NT2/D1 (cell line): ENCODE results near the gene TNFRSF6B.

Experiments
- DNase-seq: peaks from one replicate; pipeline ENCODE4 v3.0.0-alpha.2; 2011; ENCODE audit warnings: low read depth, low spot score
- H3K27me3 ChIP-seq: 2 replicates; pipeline ENCODE4 v1.6.0; 2011; ENCODE audit warnings: mild to moderate bottlenecking; ENCODE audit not compliant: insufficient read length, insufficient read depth
- H3K36me3 ChIP-seq: 2 replicates; pipeline ENCODE4 v1.6.1; 2011; ENCODE audit warnings: mild to moderate bottlenecking, low read length, mixed read lengths; ENCODE audit not compliant: insufficient read depth, insufficient read length
- H3K4me1 ChIP-seq: 2 replicates; pipeline ENCODE4 v1.5.1; 2011; ENCODE audit not compliant: insufficient read depth, insufficient read length
- H3K4me3 ChIP-seq: 2 replicates; pipeline ENCODE4 v1.5.1; 2011; ENCODE audit warnings: low read depth; ENCODE audit not compliant: insufficient read length
- H3K9ac ChIP-seq: 2 replicates; pipeline ENCODE4 v1.6.0; 2011; ENCODE audit warnings: low read depth; ENCODE audit not compliant: insufficient read length
- H3K9me3 ChIP-seq: 2 replicates; pipeline ENCODE4 v1.5.1; 2011; ENCODE audit warnings: mild to moderate bottlenecking, low read length; ENCODE audit not compliant: insufficient read depth
- SUZ12 ChIP-seq: IDR thresholded peaks from 2 replicates; pipeline ENCODE4 v1.6.1; 2011; ENCODE audit not compliant: insufficient read length, insufficient read depth; ENCODE audit errors: extremely low read depth
- YY1 ChIP-seq: IDR thresholded peaks from 2 replicates; pipeline ENCODE4 v1.6.1; 2011; ENCODE audit not compliant: insufficient read length, insufficient read depth
- ZNF274 ChIP-seq: IDR thresholded peaks from 2 replicates; pipeline ENCODE4 v1.6.1; 2011; ENCODE audit warnings: mild to moderate bottlenecking, low read depth, low read length

Gene TNFRSF6B

DNA sequence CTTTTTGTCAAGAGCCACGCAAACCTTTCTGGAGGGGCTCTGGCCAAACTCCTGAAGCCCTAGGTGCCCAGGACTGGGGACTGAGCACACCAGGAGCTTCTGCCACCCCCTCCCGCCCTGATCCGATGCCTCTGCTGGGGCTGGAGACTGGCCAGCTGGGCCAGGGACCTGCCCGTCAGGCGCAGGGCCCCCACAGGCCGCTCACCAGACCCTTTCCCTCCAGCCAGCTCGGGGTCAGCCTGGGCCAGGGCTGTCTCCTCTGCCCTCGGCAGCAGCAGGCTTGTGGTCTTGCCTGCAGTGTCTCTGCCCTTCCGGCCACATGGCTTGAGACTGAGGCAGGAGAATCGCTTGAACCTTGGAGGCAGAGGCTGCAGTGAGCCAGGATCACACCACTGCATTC is 23.8 kb upstream of the TNFRSF6B start:
- H3K4me3 ChIP-seq = no peak overlapping the region
- peaks cover 78% of the 10 kb centered on the region for H3K36me3 ChIP-seq
- H3K9ac ChIP-seq = no peak overlapping the region
- peaks cover 2% of the 10 kb centered on the region for H3K4me1 ChIP-seq
- TF ChIP-seq YY1 = no peak
- TF ChIP-seq ZNF274 = no peak
- no peak for TF ChIP-seq SUZ12
- DNase-seq = no peak
- no peaks in the 10 kb centered on the region for H3K9me3 ChIP-seq
- no peaks in the 10 kb centered on the region for H3K27me3 ChIP-seq

DNA sequence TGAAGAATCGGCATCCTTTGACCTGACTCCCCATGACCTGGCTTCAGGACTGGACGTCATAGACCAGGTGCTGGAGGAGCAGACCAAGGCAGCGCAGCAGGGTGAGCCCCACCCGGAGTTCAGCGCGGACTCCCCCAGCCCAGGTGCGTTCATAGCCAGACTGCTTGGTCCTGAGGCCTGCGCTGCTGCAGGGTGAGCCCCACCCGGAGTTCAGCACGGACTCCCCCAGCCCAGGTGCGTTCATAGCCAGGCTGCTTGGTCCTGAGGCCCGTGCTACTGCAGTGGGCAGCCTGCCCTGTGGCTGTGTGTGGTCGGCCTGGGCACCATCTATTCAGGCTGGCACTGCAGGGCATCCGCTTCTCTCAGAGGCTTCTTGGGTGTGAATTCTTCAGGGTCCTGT is 22.5 kb upstream of the TNFRSF6B start:
- H3K9ac ChIP-seq = no peak overlapping the region
- peaks cover 77% of the 10 kb centered on the region for H3K36me3 ChIP-seq

DNA sequence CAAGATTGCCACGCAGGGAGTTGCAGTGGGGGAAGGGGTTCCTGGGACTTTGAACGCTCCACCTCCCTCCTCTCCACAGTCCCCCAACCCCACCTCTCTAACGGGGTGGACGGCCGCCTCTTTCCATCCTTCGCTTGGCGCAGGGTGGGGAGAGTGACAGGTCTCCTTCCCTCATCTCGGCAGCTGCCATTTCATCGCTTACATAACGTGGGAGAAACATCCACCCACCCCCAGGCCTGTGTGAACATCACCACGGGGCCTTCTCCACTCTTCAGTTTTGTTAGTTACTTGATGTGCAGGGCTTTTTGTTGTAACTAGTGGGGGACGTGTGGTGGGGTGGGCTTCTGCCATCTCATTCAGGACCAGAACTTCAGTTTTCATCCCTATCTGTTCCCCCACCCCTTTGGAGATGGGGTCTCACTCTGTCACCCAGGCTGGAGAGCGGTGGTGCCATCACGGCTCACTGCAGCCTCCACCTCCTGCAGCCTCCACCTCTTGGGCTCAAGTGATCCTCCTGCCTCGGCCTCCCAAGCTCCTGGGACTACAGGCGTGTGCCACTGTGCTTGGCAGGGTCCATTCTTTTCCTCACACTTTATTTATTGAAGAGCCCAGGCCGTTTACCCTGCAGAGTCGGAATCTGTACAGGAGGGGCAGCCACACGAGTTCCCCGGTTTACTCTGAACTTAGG is 20.6 kb upstream of the TNFRSF6B start:
- DNase-seq = no peak

More for the DNA sequence above, 22.5 kb upstream of the TNFRSF6B start:
- H3K9me3 ChIP-seq = no peaks in the 10 kb centered on the region
- TF ChIP-seq ZNF274 (no peak), SUZ12 (no peak), YY1 (no peak)
- DNase-seq = no peak
- H3K4me1 ChIP-seq = peaks cover 2% of the 10 kb centered on the region
- no peaks in the 10 kb centered on the region for H3K27me3 ChIP-seq
- no peak overlapping the region for H3K4me3 ChIP-seq

DNA sequence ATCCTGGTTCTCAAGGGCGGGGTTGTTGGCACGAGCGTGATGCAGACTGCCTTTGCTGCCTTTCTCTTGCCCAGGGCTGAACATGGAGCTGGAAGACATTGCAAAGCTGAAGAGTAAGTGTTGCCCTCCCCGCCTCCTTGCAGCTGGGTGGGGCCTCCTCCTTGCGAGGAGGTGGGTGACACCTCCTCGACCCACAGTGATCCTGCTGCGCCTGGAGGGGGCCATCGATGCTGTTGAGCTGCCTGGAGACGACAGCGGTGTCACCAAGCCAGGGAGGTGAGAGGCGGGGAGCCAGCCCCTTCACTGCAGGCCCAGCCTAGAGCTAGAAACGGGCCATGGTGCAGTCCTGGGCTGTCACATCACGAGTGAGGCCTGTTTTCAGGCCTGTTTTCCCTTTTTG is 18.4 kb upstream of the TNFRSF6B start:
- TF ChIP-seq ZNF274 (no peak), YY1 (no peak), SUZ12 (no peak)
- DNase-seq = no peak
- no peak overlapping the region for H3K9ac ChIP-seq
- peaks cover 78% of the 10 kb centered on the region for H3K36me3 ChIP-seq
- H3K4me3 ChIP-seq = no peak overlapping the region
- H3K9me3 ChIP-seq = no peaks in the 10 kb centered on the region
- H3K4me1 ChIP-seq = peaks cover 14% of the 10 kb centered on the region
- H3K27me3 ChIP-seq = no peaks in the 10 kb centered on the region

More for the DNA sequence above, 20.6 kb upstream of the TNFRSF6B start:
- TF ChIP-seq SUZ12 = no peak
- no peak overlapping the region for H3K4me3 ChIP-seq
- no peaks in the 10 kb centered on the region for H3K27me3 ChIP-seq
- H3K9ac ChIP-seq = no peak overlapping the region
- no peaks in the 10 kb centered on the region for H3K9me3 ChIP-seq
- peaks cover 80% of the 10 kb centered on the region for H3K36me3 ChIP-seq
- peaks cover 2% of the 10 kb centered on the region for H3K4me1 ChIP-seq

DNA sequence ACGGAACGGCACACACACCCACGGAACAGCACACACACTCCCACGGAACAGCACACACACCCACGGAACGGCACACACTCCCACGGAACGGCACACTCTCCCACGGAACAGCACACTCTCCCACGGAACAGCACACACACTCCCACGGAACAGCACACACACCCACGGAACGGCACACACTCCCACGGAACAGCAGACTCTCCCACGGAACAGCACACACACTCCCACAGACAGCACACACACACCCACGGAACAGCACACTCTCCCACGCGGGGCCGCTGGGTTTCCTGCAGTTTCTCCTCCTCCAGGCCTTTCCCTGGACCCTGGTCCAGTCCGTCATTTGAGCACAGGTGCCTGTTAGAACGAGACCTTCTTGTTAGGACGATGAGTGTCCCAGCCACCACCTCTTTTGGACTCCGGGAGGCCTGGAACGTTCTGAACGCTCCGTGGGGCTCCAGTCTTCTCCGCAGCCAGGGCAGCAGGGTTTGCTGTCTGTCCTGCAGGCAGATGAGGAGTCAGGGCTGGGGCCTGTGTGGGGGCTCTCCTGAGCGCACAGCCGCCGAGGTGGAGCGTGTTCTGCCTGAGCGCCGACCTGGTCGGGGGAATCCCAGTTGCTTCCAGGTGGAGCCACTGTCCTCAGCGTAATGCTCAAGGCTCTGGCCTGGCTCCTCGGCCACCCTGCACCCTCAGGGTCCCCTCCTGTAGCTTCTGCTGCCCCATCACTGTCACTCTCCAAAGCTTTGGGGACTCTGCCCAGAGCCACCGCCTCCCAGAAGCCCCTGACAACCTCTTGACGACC is 17.6 kb upstream of the TNFRSF6B start:
- H3K36me3 ChIP-seq = peaks cover 76% of the 10 kb centered on the region
- no peak overlapping the region for H3K9ac ChIP-seq
- DNase-seq = no peak
- H3K27me3 ChIP-seq = no peaks in the 10 kb centered on the region
- peaks cover 19% of the 10 kb centered on the region for H3K4me1 ChIP-seq
- TF ChIP-seq YY1 (no peak), SUZ12 (no peak), ZNF274 (no peak)
- no peak overlapping the region for H3K4me3 ChIP-seq
- H3K9me3 ChIP-seq = no peaks in the 10 kb centered on the region

DNA sequence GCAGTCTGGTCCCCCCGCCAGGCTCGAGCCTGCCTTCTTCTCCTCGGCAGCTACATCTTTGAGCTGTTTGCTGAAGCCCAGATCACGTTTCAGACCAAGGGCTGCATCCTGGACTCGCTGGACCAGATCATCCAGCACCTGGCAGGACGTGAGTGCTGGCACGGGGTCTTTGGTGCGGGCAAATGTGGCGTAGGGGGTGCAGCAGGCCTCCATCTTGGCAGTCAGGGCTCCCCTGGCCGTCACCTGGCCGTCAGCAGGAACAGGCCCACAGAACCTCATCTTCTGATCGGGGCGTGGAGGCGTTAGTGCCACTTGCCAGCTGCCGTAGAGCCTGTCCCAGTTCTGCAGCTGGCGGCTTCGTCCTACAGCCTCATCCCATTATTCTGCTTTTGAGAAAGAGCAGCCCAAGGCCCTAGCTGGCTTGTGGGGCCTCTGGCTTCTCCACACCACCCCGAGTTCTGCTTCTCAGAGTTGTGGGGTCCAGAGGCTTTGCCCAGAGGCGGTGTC is 16.6 kb upstream of the TNFRSF6B start:
- DNase-seq = no peak
- peaks cover 68% of the 10 kb centered on the region for H3K36me3 ChIP-seq
- H3K9ac ChIP-seq = no peak overlapping the region
- H3K9me3 ChIP-seq = no peaks in the 10 kb centered on the region
- TF ChIP-seq YY1 = no peak
- TF ChIP-seq SUZ12 = no peak
- no peak for TF ChIP-seq ZNF274
- H3K27me3 ChIP-seq = no peaks in the 10 kb centered on the region
- H3K4me1 ChIP-seq = peaks cover 19% of the 10 kb centered on the region
- no peak overlapping the region for H3K4me3 ChIP-seq

DNA sequence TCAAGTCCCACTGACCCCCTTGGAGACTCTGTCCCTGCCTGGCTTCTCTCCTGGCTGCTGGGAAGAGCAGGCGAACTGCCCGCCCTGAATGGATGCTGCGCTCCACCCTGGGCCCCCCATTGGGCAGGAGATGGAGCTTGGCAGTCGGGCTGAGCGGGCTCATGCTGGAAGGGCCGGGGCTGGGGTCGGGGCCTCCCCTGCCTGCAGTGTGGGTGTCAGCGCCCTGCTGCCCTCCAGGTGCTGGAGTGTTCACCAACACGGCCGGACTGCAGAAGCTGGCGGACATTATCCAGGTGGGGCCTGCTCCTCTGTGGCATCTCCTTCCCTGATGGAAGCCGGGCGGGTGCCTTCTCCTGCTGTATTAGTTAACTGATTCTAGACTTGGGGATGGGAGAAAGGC is 16.0 kb upstream of the TNFRSF6B start:
- no peak for DNase-seq
- Histone ChIP-seq H3K9ac (no peak overlapping the region), H3K36me3 (peaks cover 65% of the 10 kb centered on the region), H3K27me3 (no peaks in the 10 kb centered on the region), H3K4me3 (no peak overlapping the region), H3K9me3 (no peaks in the 10 kb centered on the region), H3K4me1 (peaks cover 19% of the 10 kb centered on the region)
- TF ChIP-seq SUZ12 = no peak
- TF ChIP-seq ZNF274 = no peak
- TF ChIP-seq YY1 = no peak
